NCI-H1930 (cell line): Measurements from ENCODE around the gene TXNL4A.
"Not testable (repeated sequence)": the region's sequence is repeated elsewhere in the genome, so short reads cannot be mapped to it uniquely, and the experiment has no call there.

ENCODE experiments used
- DNase-seq, 2 experiments: peaks; one replicate each; lab custom pipeline; 2025; lab: John Stamatoyannopoulos, UW

The TXNL4A gene

DNA sequence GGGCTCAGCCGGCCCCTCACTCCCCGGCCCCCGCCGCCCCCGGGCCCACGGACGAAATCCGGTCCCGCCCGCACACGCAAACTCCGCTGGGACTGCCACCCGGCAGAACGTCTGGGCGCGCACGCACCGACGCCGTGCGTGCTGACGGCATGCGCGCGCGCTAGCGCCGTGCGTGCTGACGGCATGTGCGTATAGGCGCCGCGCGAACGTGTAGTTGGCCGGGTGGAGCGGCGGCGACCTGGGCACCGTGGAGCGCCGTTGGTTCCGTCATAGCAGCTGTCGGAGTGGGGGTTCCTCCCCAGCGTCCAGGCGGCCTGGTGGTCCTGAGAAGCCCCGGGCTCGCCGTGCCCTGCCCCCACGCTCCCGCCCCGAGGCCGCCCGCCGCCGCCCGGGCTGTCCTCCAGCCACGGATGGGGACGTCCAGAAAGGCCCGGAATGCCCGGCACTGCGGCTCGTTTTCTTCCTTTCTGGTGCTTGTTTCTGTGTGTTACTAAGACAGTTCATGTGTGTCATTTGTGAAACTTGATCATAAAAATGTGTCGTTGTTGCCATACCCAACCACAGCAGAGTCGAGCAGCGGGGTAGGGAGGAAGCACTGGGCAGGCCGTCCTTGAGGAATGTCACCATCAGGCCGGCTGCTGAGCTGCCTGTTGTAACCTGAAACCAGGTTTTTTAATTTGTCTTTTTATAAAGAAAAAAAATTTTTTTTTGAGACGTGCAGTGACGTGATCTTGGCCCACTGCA lies at the start of gene TXNL4A:
TSS of gene TXNL4A (minus strand) at position 113 of the 744 bp plus-strand sequence. CDS start 171 bp downstream, outside the sequence.
- peak; percentile 82 to 88 for DNase-seq

GRCh38 chr18:80037300-80037699 lies 48.9 kb upstream of the TXNL4A start:
- no peak for DNase-seq

GRCh38 chr18:80035997-80036396 lies 47.6 kb upstream of the TXNL4A start:
- DNase-seq, result no peak

GRCh38 chr18:80034852-80035406 lies 46.6 kb upstream of the TXNL4A start:
- no peak for DNase-seq

- DNase-seq, result peak; percentile 98 to 99
Measured at GRCh38 chr18:80034068-80034851, 45.9 kb upstream of the TXNL4A start, which contains the start of gene RBFA. Gene RBFA, plus strand, starts transcription at chr18:80034434. Its CDS starts 62 bp downstream, at chr18:80034496.

- DNase-seq, result no peak
Measured at GRCh38 chr18:80033181-80034067, 45.1 kb upstream of the TXNL4A start.

DNA sequence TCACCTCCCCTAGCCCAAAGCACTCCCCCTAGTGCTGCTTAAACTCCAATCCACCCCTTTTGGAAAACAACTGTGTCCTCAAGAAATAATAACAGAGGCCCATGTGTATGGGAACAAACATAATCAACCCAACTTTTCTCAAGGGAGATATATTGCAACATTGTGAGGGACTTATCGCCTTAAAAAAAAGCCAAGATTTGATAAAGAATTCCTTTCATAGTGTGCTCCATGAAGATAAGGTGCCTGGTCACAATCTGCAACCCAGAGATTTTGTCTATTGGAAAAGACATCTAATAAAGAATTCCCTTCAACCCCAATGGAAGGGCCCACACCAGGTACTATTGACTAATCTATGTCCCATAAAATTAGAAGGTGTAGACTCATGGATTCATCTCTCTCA lies 41.3 kb upstream of the TXNL4A start:
- DNase-seq, result no peak

- DNase-seq, result not testable (repeated sequence)
Measured at GRCh38 chr18:80027719-80028118, 39.4 kb upstream of the TXNL4A start.

DNA sequence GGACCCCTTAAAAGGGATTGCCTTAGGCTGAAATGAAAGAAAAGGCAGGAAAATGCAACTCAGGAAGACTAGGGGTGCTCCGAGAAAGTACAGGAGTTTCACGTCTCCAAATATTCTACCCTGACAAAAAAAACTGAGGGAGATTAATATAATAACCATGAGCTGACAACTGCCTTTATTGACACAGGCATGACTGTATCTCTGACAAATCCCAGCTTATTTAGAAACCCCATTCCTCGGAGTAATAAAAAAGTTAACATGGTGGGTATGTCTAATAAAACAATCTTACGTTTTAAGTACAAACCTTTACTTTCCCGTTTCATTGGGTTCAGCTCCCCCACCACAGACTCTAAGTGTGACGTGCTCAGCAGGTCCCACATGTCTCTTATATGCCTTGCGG lies 38.0 kb upstream of the TXNL4A start:
- DNase-seq, result no peak

- no peak for DNase-seq
Measured at GRCh38 chr18:80023173-80023572, 34.8 kb upstream of the TXNL4A start.

DNA sequence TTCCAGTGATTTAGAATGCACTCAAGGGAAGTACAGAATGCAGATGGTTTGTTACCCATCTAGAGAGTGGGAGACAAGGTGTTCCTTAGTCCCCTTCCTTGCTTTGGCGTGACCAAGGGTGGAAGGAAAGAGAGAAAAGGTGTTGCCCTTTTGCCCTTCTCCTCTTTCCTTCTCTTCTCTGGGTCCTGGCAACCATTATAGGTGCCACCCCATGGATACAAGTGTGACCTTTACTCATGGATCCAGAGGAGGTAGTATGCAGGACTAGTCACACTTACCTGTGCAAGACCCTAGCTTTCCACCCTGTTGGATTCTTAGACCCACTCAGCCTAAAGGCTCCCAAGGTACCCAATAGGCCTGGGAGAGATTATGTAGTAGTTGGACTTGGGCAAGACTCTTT lies 34.2 kb upstream of the TXNL4A start:
- peak in 1 of 2 experiments; percentile 60 for DNase-seq

DNA sequence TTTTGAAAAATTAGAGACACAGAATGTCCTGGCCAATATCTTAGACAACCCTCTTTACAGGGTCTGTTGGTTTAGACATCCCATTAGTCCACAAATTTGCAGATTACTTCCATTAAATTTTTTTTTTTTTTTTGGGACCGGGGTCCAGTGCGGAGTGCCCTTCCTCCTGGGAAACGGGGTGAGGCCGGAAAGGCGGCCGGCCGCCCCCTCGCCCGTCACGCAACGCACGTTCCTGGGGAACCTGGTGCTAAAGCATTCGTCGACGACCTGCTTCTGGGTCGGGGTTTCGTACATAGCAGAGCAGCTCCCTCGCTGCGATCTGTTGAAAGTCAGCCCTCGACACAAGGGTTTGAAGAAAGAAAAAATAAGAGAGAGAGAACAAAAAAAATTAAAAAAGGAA lies 24.4 kb upstream of the TXNL4A start:
- DNase-seq, result no peak

DNA sequence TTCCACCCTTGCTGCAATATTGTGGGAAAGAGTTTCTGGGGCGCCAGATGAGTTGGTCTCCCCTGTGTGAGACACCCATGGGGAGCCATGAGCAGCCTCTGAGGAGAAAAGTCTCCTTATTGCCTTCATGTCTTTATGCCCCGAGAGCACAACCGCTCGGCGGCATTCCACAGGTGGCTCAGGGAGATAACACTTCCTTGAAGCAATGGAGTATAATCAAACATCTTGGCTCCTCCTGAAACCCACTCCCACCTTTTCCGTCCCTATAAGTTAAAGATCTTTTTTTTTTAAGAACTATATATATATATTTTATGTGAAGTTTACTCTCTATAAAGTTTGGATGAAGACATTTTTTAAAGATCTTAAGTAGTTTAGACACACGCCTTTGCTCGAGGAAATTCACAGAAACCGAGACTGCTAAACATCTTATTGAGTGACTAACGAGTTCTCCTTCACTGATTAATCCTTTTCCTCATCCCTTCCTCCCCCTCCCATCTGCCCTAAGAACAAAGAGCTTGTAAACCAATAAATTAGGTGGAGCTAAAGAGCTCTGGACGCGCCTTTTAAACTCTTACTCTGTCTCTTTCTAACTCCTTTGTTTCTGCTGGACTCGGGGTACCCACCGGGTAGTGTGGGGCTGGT lies 23.3 kb upstream of the TXNL4A start:
- not testable (repeated sequence) for DNase-seq

DNA sequence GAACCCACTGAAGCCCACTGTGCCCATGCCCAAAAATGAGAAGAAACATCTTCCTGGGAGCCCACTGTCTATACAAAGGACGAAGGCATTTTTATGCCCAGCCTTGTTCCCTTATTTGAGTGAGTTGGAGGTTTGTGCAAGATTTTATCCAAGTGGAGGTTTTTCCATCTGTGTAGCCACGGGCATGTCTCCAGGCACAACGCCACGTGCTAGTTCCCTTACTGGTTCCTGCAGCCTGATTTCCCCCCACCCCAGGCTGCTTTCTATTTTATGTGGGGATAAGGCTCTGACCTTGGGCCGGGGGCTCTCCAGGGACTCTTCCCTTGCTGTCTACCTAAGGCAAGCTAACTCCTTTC lies 22.2 kb upstream of the TXNL4A start:
- DNase-seq, result no peak

- DNase-seq, result no peak
Measured at GRCh38 chr18:80009661-80010550, 21.5 kb upstream of the TXNL4A start.

DNA sequence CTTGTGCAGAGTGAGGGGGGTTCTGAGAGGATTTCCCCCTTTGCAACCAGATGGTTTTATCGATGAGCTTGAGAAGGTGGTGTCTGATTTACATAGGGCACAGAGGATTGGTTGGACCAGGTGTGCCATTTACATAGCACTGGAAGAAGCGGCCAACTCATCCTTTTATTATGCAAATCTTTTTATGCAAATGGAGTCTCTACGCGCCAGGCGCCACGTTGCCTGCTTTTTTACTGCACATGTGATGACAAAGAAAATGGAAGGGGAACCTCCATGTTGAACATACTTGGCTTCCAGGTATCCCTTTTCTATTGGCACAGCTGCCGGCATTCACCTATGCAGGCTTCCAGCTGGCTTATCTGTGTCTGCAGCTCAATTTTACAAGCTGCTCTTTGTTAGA lies 18.4 kb upstream of the TXNL4A start:
- DNase-seq, result no peak

DNA sequence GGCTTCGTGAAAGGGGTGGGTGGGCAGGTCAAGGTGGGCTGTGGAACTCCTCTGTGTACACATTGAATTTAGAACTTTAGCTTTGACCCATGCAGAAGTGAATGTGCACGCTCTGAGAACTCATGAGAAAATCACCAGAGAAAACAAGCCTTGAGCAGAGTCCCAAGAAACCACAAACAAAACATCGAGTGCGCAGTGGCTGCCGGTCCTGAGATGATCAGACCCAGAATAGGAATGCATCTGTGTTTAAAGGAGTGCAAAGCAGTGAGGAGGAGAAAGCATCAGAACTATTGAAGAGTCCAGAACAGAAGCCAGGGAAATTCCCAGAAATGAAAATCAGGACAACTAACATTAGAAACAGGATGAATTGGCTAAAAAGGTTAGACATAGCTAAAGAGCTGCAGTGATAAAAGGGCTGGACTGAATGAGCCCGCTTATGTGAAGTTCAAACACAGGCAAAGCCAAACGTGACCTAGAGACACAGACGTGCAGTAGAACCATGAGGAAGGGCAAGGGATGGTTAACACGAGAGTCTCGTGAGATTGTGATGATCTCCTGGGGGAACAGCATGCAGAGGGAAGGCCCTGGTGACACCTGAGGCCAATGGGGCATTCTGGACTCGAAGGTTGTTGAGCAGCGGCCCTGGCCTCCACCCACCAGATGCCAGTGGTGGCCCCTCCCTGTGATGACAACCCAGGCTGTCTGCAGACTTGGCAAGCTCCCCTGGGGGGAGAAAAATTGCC lies 16.4 kb upstream of the TXNL4A start:
- no peak for DNase-seq

DNA sequence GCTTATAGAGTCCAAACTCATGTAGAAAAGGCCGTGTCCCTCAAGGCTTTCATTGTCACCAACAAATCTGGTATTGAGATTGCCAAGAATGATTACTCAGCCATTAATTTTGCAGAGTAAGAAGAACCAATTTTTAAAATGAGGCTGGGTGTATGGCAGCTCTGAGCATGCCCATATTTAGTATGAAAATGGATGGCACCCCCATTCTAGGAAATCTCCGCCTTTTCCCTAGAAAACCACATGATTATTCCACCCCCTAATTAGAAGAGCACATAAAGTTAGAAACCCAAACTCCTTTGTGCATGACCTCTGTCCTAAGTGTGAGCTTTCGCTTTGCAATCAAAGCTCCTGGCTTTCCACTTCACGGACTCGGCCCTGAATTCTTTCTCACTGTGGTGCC lies 14.1 kb upstream of the TXNL4A start:
- no peak for DNase-seq

- DNase-seq, result no peak
Measured at GRCh38 chr18:80000877-80001276, 12.5 kb upstream of the TXNL4A start.

GRCh38 chr18:79999701-80000100 lies 11.3 kb upstream of the TXNL4A start:
- DNase-seq, result not testable (repeated sequence)
